GM12878 (cell line): ENCODE results near the gene MARVELD1. TPM values are rescaled to one million over a fixed set of nuclear protein-coding genes. Genes with fewer than 3 reads are reported as not detected.

Source experiments
- CBX3 ChIP-seq: fragments of 200-600 bp; sonication (generic); IDR thresholded peaks from 2 replicates; pipeline ENCODE4 v1.6.1; 2016; ENCODE audit warnings: low read depth, borderline replicate concordance
- CEBPZ ChIP-seq: fragments of 150-350 bp; IDR thresholded peaks from 2 replicates; pipeline ENCODE4 v1.6.1; 2016; ENCODE audit warnings: low read depth, low read length
- CHD1 ChIP-seq: IDR thresholded peaks from 2 replicates; pipeline ENCODE4 v1.6.1; 2012; ENCODE audit warnings: low read depth, low read length, improper control_type of control experiment
- E4F1 ChIP-seq: fragments of 450-650 bp; IDR thresholded peaks from 2 replicates; pipeline ENCODE4 v1.6.1; 2018; ENCODE audit warnings: borderline replicate concordance, mild to moderate bottlenecking; ENCODE audit not compliant: partially characterized antibody
- ELK1 ChIP-seq: IDR thresholded peaks from 2 replicates; pipeline ENCODE4 v1.6.1; 2012; ENCODE audit warnings: low read depth, low read length, improper control_type of control experiment
- FOS ChIP-seq: IDR thresholded peaks from 3 replicates; pipeline ENCODE4 v1.6.1; 2011; ENCODE audit warnings: borderline replicate concordance; ENCODE audit not compliant: insufficient read length; ENCODE audit errors: extremely low read depth
- KLF5 ChIP-seq: fragments of 450-650 bp; IDR thresholded peaks from 2 replicates; pipeline ENCODE4 v1.6.1; 2014; ENCODE audit warnings: mild to moderate bottlenecking; ENCODE audit not compliant: partially characterized antibody
- LARP7 ChIP-seq: fragments of 450-650 bp; IDR thresholded peaks from 2 replicates; pipeline ENCODE4 v1.6.1; 2017; ENCODE audit warnings: mild to moderate bottlenecking
- POLR2A ChIP-seq: IDR thresholded peaks from 2 replicates; pipeline ENCODE4 v1.6.1; 2011; ENCODE audit warnings: low read depth, mild to moderate bottlenecking, low read length
- RAD21 ChIP-seq: IDR thresholded peaks from 2 replicates; pipeline ENCODE4 v1.6.1; 2011; ENCODE audit warnings: mild to moderate bottlenecking, low read depth, low read length, moderate library complexity; ENCODE audit not compliant: insufficient read depth
- RUNX3 ChIP-seq: IDR thresholded peaks from 2 replicates; pipeline ENCODE4 v1.6.1; 2012; ENCODE audit warnings: low read length, inconsistent platforms
- SUZ12 ChIP-seq: fragments of 200-600 bp; sonication (generic); IDR thresholded peaks from one replicate; pipeline ENCODE4 v1.6.1; 2018; ENCODE audit warnings: antibody characterized with exemption, mild to moderate bottlenecking; ENCODE audit not compliant: unreplicated experiment
- polyA plus RNA-seq, 11 experiments: library from polyadenylated mRNA; depleted of rRNA in 4 of 11; unstranded in 6 of 11; stranded (reverse) in 5 of 11; fragments of >200 nt; fragmentation: Nextera tagmentation in 4 of 11; fragmentation: Illumina TruSeq in 1 of 11; extraction: Ambion mirVana in 4 of 11; extraction: Trizol in 1 of 11; gene quantifications; 1 replicate in 1 of 11; 2 replicates in 10 of 11; pipeline versions ENCODE4 v1.2.1 to v1.2.3, GENCODE V29; 2011 to 2016; ENCODE audit warnings: inconsistent platforms in 2 of 11, missing spikeins in 2 of 11, low read depth in 1 of 11
- total RNA-seq, 4 experiments: library from RNA; depleted of rRNA in 3 of 4; stranded (reverse); fragments of >200 nt in 3 of 4; fragmentation: Illumina TruSeq in 1 of 4; extraction: Trizol in 1 of 4; gene quantifications; 2 replicates each; pipeline versions ENCODE4 v1.2.1 to v1.2.3, GENCODE V29; 2013 to 2021

Gene MARVELD1
- total and polyA plus RNA-seq, 10 of the 15 experiments (the other 5 are each of a cell fraction or from before 2014, with no cell fraction given), result 0.54 to 8.4 (median 3.2) TPM

- peak; percentile 61 for TF ChIP-seq RUNX3
- no peak for TF ChIP-seq RAD21
- peak; percentile 89 for TF ChIP-seq E4F1
- TF ChIP-seq LARP7, result peak; percentile 80
- no peak for TF ChIP-seq CEBPZ
- TF ChIP-seq FOS, result no peak
- no peak for TF ChIP-seq CBX3
- peak; percentile 60 for TF ChIP-seq KLF5
- TF ChIP-seq CHD1, result no peak
- TF ChIP-seq ELK1, result 0 out of 2 replicates have a peak, but pooled peaks have one; percentile 29
- peak; percentile 98 for TF ChIP-seq POLR2A
- TF ChIP-seq SUZ12, result no peak
Measured at GRCh38 chr10:97736902-97737769, 23.6 kb downstream of the MARVELD1 start, which contains the start of gene ZFYVE27 (continued).
